ENCODE data around the gene SEL1L. TPM values are rescaled to one million over a fixed set of nuclear protein-coding genes. Genes with fewer than 3 reads are reported as not detected.

The SEL1L gene
- total and polyA plus RNA-seq, 2 donors (not counting 3 experiments of a cell fraction or from before 2014, with no cell fraction given) = 15.0 to 95.0 TPM

DNA sequence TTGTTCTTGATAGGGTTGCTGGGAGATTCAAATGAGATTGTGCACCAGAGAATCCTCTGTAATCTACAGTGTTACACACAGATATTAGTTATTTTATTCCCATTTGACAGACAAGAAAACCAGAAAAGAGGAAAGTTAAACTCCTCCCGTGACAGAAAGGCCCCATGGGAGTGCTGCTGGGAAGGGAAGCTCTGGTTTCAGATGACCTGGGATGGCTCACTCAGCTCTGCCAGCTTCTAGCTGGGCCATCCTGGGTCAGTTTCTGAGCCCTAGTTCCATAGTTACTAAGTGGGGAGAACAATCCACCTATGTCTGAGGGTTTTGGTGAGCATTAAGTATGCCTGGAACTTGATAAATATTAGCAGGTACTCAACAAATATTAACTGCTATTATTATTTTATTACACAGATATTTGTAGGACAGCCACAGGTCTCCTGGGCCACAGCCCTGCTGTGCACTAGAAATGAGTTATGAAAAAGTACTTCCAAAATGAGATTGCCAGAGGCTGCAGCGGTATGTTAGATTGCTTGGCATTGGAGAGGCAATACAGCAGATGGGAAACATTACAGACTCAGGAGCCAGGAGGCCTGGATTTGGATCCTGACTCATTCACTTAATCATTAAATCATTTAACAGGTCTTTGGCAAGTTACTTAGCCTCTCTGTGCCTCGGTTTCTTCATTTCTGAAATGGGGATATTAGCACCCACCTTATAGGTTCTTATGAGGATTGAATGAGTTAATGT, 86.5 kb downstream of the SEL1L start:
- Histone ChIP-seq H2AFZ (ENCODE audit: low read depth, low read length) (no peak overlapping the region), H3K36me3 (ENCODE audit: control insufficient read depth in 2 of 2, extremely low read depth in 1 of 2, insufficient read depth in 2 of 2, low read length in 2 of 2) (no peaks in the 10 kb centered on the region), H3K27ac (ENCODE audit: insufficient read depth, low read depth, low read length) (no peak overlapping the region), H3K4me3 (replicated peaks in 1 of 3; ENCODE audit: insufficient read depth in 1 of 3, low read depth in 1 of 3, low read length in 3 of 3) (no peak overlapping the region), H3K9ac (replicated peaks; ENCODE audit: extremely low read depth, insufficient read depth, low read length) (no peak overlapping the region), H3K27me3 (ENCODE audit: control insufficient read depth in 2 of 2, insufficient read depth in 2 of 2, low read length in 2 of 2) (peaks cover 2 to 10% of the 10 kb centered on the region in 2 experiments), H3K4me2 (ENCODE audit: insufficient read depth, low read length) (no peak overlapping the region), H3K9me1 (replicated peaks; ENCODE audit: control insufficient read depth, extremely low read depth, insufficient read depth, low read length) (no peaks in the 10 kb centered on the region), H4K20me1 (replicated peaks; ENCODE audit: control insufficient read depth, extremely low read depth, insufficient read depth, low read length) (no peaks in the 10 kb centered on the region), H3K9me3 (replicated peaks; ENCODE audit: control insufficient read depth, insufficient read depth, low read length) (no peaks in the 10 kb centered on the region), H3K4me1 (ENCODE audit: control insufficient read depth, extremely low read depth, insufficient read depth, low read length) (no peaks in the 10 kb centered on the region), H3K79me2 (ENCODE audit: control insufficient read depth, insufficient read depth, low read length) (no peaks in the 10 kb centered on the region)
- intact Hi-C loops (cut with micrococcal nuclease) (no loop called here), dilution Hi-C loops (cut with MboI; ENCODE audit: extremely low pct_ligation_motif_present, low sequenced_read_pairs) (no loop called here)
- POLR2A ChIA-PET = no interaction called here
- no peak for TF ChIP-seq POLR2AphosphoS5 (IDR thresholded peaks at IDR 0.05; ENCODE audit: insufficient read depth, low read depth, low read length)
- no peak for TF ChIP-seq JUN (IDR thresholded peaks at IDR 0.05; ENCODE audit: borderline replicate concordance, insufficient read depth, insufficient read length, low read depth)
- no peak for TF ChIP-seq MAX (IDR thresholded peaks at IDR 0.05; ENCODE audit: insufficient read depth, insufficient read length)
- no peak for TF ChIP-seq EZH2 (IDR thresholded peaks at IDR 0.05; ENCODE audit: borderline replicate concordance, low read depth, low read length, severe bottlenecking)
- TF ChIP-seq POLR2A (IDR thresholded peaks at IDR 0.05; ENCODE audit: low read depth, low read length) = no peak
- TF ChIP-seq GATA2 (IDR thresholded peaks at IDR 0.05; ENCODE audit: insufficient read depth, insufficient read length, low read depth, low read length) = no peak
- no peak for TF ChIP-seq CTCF (IDR thresholded peaks at IDR 0.05; ENCODE audit: extremely low read depth in 1 of 2, insufficient read depth in 1 of 2, low read depth in 1 of 2, low read length in 2 of 2)
- TF ChIP-seq MYC (IDR thresholded peaks at IDR 0.05; ENCODE audit: low read depth, low read length) = no peak
- TF ChIP-seq FOS (IDR thresholded peaks at IDR 0.05; ENCODE audit: borderline replicate concordance, insufficient read depth, low read length) = no peak
- FAIRE-seq = no peak
- CTCF ChIA-PET = no interaction called here
- BruUV-seq (replicated peaks) = no TSS peak
- DNase-seq (ENCODE audit: low read depth, low spot score) = no peak

Data from endothelial cell of umbilical vein (primary cell).